ENCODE measurements around the gene COL5A1.

The COL5A1 gene

DNA sequence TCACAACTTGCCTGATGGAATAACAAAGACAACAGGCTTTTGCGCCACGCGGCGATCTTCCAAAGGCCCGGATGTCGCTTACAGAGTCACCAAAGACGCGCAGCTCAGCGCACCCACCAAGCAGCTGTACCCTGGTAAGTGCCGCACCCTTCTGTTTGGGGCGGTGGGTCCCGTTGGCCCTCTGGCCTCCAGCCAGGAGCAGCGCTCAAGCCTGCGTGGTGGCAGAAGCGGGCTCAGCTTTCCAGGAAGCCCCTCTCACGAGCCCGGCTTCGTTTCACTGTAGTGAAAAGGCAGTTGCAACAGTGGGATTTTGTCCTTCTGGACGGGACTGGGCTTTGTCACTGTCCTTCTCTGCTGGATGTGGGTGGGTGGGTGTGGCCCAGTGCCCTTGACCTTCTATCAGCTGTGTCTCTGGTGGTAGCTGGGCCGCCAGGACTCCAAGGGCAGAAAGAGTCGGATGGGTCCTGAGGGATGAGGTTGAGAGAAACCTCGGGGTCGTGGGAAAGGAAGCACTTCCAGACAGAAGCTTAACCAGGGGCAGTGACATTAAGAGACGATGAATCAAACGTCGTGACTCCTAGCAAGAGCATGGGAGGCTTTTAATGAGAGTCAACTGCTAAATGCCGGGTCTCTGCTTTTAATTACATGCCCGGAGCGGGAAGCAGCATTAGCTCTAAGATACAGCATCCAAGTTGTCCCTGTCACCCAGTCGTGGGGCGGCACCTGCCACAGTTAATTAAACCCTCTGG is 49.5 kb downstream of the COL5A1 start:
- no peak overlapping the region for H3K27ac ChIP-seq

DNA sequence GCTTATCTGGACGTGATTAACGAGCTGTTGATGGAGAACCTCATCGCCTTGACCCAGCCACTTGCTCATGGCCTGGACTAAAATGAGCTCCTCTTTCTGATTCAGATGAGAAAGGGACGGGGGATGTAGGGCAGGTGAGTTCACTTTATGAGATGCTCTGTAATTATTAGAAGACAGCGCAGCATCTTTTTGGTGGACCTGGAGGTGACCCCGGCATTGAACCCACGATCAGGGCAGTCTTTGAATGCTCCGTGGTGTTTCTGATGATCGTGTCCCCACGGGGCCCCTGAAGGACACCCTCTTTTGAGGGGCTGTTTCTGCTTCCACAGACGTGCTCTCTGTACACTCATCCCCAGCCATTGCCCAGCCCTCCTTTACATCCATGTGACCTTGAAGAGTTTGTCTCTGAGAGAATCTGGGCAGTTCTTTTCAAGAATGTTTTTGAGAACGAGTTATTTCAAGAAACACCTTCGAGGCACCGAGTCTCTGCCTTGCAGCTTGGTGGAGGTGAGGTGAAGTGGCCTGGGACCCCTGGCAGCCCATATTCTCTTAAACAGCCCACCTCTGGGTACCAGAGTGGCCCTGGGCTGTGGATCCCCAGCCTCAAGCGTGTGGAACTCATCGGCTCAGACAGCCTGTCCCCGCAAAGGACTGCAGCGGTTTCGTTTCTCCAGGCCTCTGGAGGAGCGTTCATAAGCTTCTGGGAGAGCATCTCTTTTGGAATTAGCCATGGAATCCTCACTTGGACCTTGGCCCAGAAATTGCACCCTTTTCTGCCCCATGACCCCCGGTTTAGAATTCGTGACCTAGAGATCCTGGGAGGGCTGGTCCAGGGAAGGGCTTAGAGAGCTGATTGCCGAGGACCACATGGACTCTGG is 50.3 kb downstream of the COL5A1 start:
- H3K79me2 ChIP-seq, result no peaks in the 10 kb centered on the region
- H3K4me3 ChIP-seq (ENCODE audit: low read depth, low read length), result no peak overlapping the region
- no peak overlapping the region for H3K4me2 ChIP-seq (ENCODE audit: low read length)
- no peak overlapping the region for H3K9ac ChIP-seq
- H2AFZ ChIP-seq, result no peak overlapping the region
- no peaks in the 10 kb centered on the region for H3K4me1 ChIP-seq
- TF ChIP-seq, protein P1, sequence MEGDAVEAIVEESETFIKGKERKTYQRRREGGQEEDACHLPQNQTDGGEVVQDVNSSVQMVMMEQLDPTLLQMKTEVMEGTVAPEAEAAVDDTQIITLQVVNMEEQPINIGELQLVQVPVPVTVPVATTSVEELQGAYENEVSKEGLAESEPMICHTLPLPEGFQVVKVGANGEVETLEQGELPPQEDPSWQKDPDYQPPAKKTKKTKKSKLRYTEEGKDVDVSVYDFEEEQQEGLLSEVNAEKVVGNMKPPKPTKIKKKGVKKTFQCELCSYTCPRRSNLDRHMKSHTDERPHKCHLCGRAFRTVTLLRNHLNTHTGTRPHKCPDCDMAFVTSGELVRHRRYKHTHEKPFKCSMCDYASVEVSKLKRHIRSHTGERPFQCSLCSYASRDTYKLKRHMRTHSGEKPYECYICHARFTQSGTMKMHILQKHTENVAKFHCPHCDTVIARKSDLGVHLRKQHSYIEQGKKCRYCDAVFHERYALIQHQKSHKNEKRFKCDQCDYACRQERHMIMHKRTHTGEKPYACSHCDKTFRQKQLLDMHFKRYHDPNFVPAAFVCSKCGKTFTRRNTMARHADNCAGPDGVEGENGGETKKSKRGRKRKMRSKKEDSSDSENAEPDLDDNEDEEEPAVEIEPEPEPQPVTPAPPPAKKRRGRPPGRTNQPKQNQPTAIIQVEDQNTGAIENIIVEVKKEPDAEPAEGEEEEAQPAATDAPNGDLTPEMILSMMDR (IDR thresholded peaks at IDR 0.05), result no peak
- no peaks in the 10 kb centered on the region for H3K36me3 ChIP-seq (ENCODE audit: control insufficient read depth, insufficient read depth, low read length)
- no peak overlapping the region for H3K27ac ChIP-seq
- no peaks in the 10 kb centered on the region for H3K9me3 ChIP-seq (ENCODE audit: control insufficient read depth, low read length)
- no peaks in the 10 kb centered on the region for H3K27me3 ChIP-seq (ENCODE audit: control insufficient read depth, insufficient read depth, low read length)

More for the DNA sequence above, 49.5 kb downstream of the COL5A1 start:
- H3K9me3 ChIP-seq (ENCODE audit: control insufficient read depth, low read length), result no peaks in the 10 kb centered on the region
- H2AFZ ChIP-seq, result no peak overlapping the region
- H3K9ac ChIP-seq, result no peak overlapping the region
- no peak overlapping the region for H3K4me3 ChIP-seq (ENCODE audit: low read depth, low read length)
- TF ChIP-seq, protein P1 (IDR thresholded peaks at IDR 0.05), result no peak
- H3K79me2 ChIP-seq, result no peaks in the 10 kb centered on the region
- no peak overlapping the region for H3K4me2 ChIP-seq (ENCODE audit: low read length)
- no peaks in the 10 kb centered on the region for H3K27me3 ChIP-seq (ENCODE audit: control insufficient read depth, insufficient read depth, low read length)
- H3K36me3 ChIP-seq (ENCODE audit: control insufficient read depth, insufficient read depth, low read length), result no peaks in the 10 kb centered on the region
- H3K4me1 ChIP-seq, result no peaks in the 10 kb centered on the region

DNA sequence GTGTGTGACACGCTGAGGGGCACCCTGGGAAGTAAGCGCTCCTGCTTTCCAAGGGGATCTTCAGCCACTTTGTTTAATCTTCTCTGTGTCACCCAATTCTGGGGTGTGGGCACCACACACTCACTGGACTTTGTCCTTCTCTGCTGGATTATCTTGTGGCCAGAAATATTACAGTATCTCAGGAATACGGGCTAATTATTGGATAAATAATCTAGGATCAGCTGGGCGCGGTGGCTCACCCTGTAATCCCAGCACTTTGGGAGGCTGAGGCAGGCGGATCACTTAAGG is 50.9 kb downstream of the COL5A1 start:
- Histone ChIP-seq H2AFZ (no peak overlapping the region), H3K27ac (no peak overlapping the region), H3K36me3 (ENCODE audit: control insufficient read depth, insufficient read depth, low read length) (no peaks in the 10 kb centered on the region), H3K9ac (no peak overlapping the region), H3K79me2 (no peaks in the 10 kb centered on the region), H3K4me2 (ENCODE audit: low read length) (no peak overlapping the region), H3K4me1 (no peaks in the 10 kb centered on the region), H3K9me3 (ENCODE audit: control insufficient read depth, low read length) (no peaks in the 10 kb centered on the region), H3K4me3 (ENCODE audit: low read depth, low read length) (no peak overlapping the region), H3K27me3 (ENCODE audit: control insufficient read depth, insufficient read depth, low read length) (no peaks in the 10 kb centered on the region)
- TF ChIP-seq, protein P1 (IDR thresholded peaks at IDR 0.05), result no peak

DNA sequence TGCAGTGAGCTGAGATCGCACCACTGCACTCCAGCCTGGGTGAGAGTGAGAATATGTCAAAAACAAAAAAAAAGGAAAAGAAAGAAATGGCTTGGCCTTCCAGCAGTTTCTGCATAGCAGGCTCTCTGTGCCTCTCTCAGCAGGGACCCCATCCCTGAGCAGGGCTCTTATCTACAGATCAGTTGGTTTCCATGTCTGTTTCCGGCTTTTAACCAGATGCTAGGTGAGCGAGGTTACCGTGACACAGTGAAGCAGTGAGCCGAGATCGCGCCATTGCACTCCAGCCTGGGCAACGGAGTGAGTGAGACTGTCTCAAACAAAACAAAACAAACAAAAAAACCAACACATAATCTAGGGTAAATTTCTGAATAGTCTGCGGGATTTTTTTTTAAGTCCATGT is 51.4 kb downstream of the COL5A1 start:
- TF ChIP-seq, protein P1 (IDR thresholded peaks at IDR 0.05), result no peak
- H3K36me3 ChIP-seq (ENCODE audit: control insufficient read depth, insufficient read depth, low read length), result no peaks in the 10 kb centered on the region
- no peak overlapping the region for H3K4me2 ChIP-seq (ENCODE audit: low read length)
- H3K4me1 ChIP-seq, result no peaks in the 10 kb centered on the region
- H3K79me2 ChIP-seq, result no peaks in the 10 kb centered on the region
- H3K9ac ChIP-seq, result no peak overlapping the region
- no peaks in the 10 kb centered on the region for H3K27me3 ChIP-seq (ENCODE audit: control insufficient read depth, insufficient read depth, low read length)
- H3K9me3 ChIP-seq (ENCODE audit: control insufficient read depth, low read length), result no peaks in the 10 kb centered on the region
- H2AFZ ChIP-seq, result no peak overlapping the region
- no peak overlapping the region for H3K27ac ChIP-seq
- no peak overlapping the region for H3K4me3 ChIP-seq (ENCODE audit: low read depth, low read length)
